IMR-90 (cell line): ENCODE results near the gene HMGCS2. TPM values are rescaled to one million over a fixed set of nuclear protein-coding genes. Genes with fewer than 3 reads are reported as not detected.

Experiments
- ATAC-seq: fragments of 200-7000 bp; cut with Tn5 transposase; 2 replicates; pipeline ENCODE4 v1.9.1; 2020; ENCODE audit warnings: low read depth, mild to moderate bottlenecking, moderate library complexity
- BruUV-seq: library from RNA; stranded (reverse); fragments of 400-500 nt; replicated peaks from 2 replicates; lab custom pipeline; 2021; lab: Mats Ljungman, UMichigan
- CTCF ChIA-PET: fragments of 300-600 bp; formaldehyde crosslinking; extraction: SDS; loops from one replicate; lab custom pipeline; 2021; ENCODE audit warnings: antibody characterized with exemption; lab: Yijun Ruan, JAX
- POLR2A ChIA-PET: fragments of 300-600 bp; sonication (Branson Sonifier 250); formaldehyde crosslinking; loops from one replicate; lab custom pipeline; 2022; ENCODE audit warnings: antibody characterized with exemption; ENCODE audit not compliant: unreplicated experiment; lab: Charles Lee
- DNase-seq: peaks from one replicate; pipeline ENCODE4 v3.0.0; 2013
- H2AFZ ChIP-seq: replicated peaks from 2 replicates; pipeline ENCODE3; 2013; ENCODE audit warnings: low read length, mild to moderate bottlenecking; ENCODE audit not compliant: poor library complexity
- H2AK5ac ChIP-seq: 2 replicates; pipeline ENCODE4 v1.6.1; 2013; ENCODE audit warnings: low read depth, low read length, inconsistent platforms
- H2AK9ac ChIP-seq: replicated peaks from 2 replicates; pipeline ENCODE3; 2013; ENCODE audit warnings: mild to moderate bottlenecking, low read depth, low read length, moderate library complexity; ENCODE audit not compliant: poor library complexity
- H2BK120ac ChIP-seq: 2 replicates; pipeline ENCODE4 v1.6.1; 2013; ENCODE audit warnings: low read depth, low read length, inconsistent platforms
- H2BK15ac ChIP-seq: 3 replicates; pipeline ENCODE4 v1.6.1; 2013; ENCODE audit warnings: low read depth, low read length, inconsistent platforms
- H2BK20ac ChIP-seq: 2 replicates; pipeline ENCODE4 v1.6.1; 2013; ENCODE audit warnings: low read depth, mild to moderate bottlenecking, inconsistent platforms, low read length, moderate library complexity
- H2BK5ac ChIP-seq: 2 replicates; pipeline ENCODE4 v1.6.1; 2013; ENCODE audit warnings: mild to moderate bottlenecking, low read depth, low read length, inconsistent platforms; ENCODE audit not compliant: poor library complexity, severe bottlenecking
- H3K14ac ChIP-seq: replicated peaks from 2 replicates; pipeline ENCODE4 v1.6.1; 2013; ENCODE audit warnings: low read depth, low read length, inconsistent platforms
- H3K18ac ChIP-seq: 2 replicates; pipeline ENCODE4 v1.6.1; 2013; ENCODE audit warnings: low read depth, low read length, control low read depth
- H3K23ac ChIP-seq: 2 replicates; pipeline ENCODE4 v1.6.1; 2013; ENCODE audit warnings: low read depth, low read length, inconsistent platforms
- H3K27ac ChIP-seq: 2 replicates; pipeline ENCODE4 v1.5.1; 2013; ENCODE audit warnings: mild to moderate bottlenecking, control low read depth, low read length; ENCODE audit not compliant: insufficient read depth
- H3K27me3 ChIP-seq: 2 replicates; pipeline ENCODE4 v1.6.1; 2013; ENCODE audit warnings: low read length; ENCODE audit not compliant: control insufficient read depth, insufficient read depth
- H3K36me3 ChIP-seq: 2 replicates; pipeline ENCODE4 v1.6.1; 2013; ENCODE audit warnings: low read length, mixed read lengths; ENCODE audit not compliant: control insufficient read depth, insufficient read depth
- H3K4ac ChIP-seq: 2 replicates; pipeline ENCODE4 v1.6.1; 2013; ENCODE audit warnings: low read depth, low read length, inconsistent platforms
- H3K4me1 ChIP-seq: 2 replicates; pipeline ENCODE4 v1.6.1; 2013; ENCODE audit warnings: low read length, mixed read lengths; ENCODE audit not compliant: control insufficient read depth, insufficient read depth
- H3K4me2 ChIP-seq: 2 replicates; pipeline ENCODE4 v1.6.1; 2013; ENCODE audit warnings: low read depth, mild to moderate bottlenecking, control low read depth, low read length, moderate library complexity
- H3K4me3 ChIP-seq: 2 replicates; pipeline ENCODE4 v1.5.1; 2013; ENCODE audit warnings: low read depth, mild to moderate bottlenecking, control low read depth, low read length, moderate library complexity; ENCODE audit not compliant: insufficient read depth
- H3K56ac ChIP-seq: 2 replicates; pipeline ENCODE4 v1.6.1; 2013; ENCODE audit warnings: low read length, inconsistent platforms; ENCODE audit not compliant: insufficient read depth; ENCODE audit errors: extremely low read depth
- H3K79me1 ChIP-seq, 2 experiments: 2 replicates each; pipeline ENCODE4 v1.6.1; 2013; ENCODE audit warnings: low read length in 2 of 2, inconsistent platforms in 1 of 2, low read depth in 1 of 2
- H3K9ac ChIP-seq: 2 replicates; pipeline ENCODE4 v1.6.1; 2013; ENCODE audit warnings: low read depth, low read length, control low read depth
- H3K9me1 ChIP-seq: 2 replicates; pipeline ENCODE4 v1.6.1; 2013; ENCODE audit warnings: low read length, inconsistent platforms; ENCODE audit not compliant: insufficient read depth
- H3K9me3 ChIP-seq: 2 replicates; pipeline ENCODE4 v1.6.1; 2013; ENCODE audit warnings: low read length; ENCODE audit not compliant: control insufficient read depth, insufficient read depth
- H4K20me1 ChIP-seq: 2 replicates; pipeline ENCODE4 v1.6.1; 2013; ENCODE audit warnings: low read length, inconsistent platforms; ENCODE audit not compliant: insufficient read depth
- H4K5ac ChIP-seq: 2 replicates; pipeline ENCODE4 v1.6.1; 2013; ENCODE audit warnings: mild to moderate bottlenecking, low read depth, low read length, control low read depth
- H4K8ac ChIP-seq, 2 experiments: 2 replicates each; pipeline ENCODE4 v1.6.1; 2013; ENCODE audit warnings: low read depth in 2 of 2, low read length in 2 of 2, control low read depth in 1 of 2, inconsistent platforms in 1 of 2
- H4K91ac ChIP-seq: 2 replicates; pipeline ENCODE4 v1.6.1; 2013; ENCODE audit warnings: low read depth, low read length, inconsistent platforms; ENCODE audit not compliant: insufficient read depth
- NFE2L2 ChIP-seq: fragments of 150-350 bp; IDR thresholded peaks from 2 replicates; pipeline ENCODE4 v1.6.1; 2016; ENCODE audit warnings: low read depth, mild to moderate bottlenecking, low read length
- RCOR1 ChIP-seq: IDR thresholded peaks from 2 replicates; pipeline ENCODE4 v1.6.1; 2012; ENCODE audit warnings: mild to moderate bottlenecking, low read length, improper control_type of control experiment; ENCODE audit not compliant: insufficient replicate concordance
- WGBS, 2 experiments: methylation state at CpG; one replicate each; pipeline versions ENCODE4 v1.1.5 to v1.1.7; 2013; ENCODE audit warnings: missing lambda C conversion rate in 2 of 2; ENCODE audit not compliant: insufficient read length in 1 of 2; ENCODE audit errors: extremely low coverage in 2 of 2; 5-methylcytosine and 5-hydroxymethylcytosine counted together
- dilution Hi-C: fragments of 300-500 bp; cut with HindIII; formaldehyde crosslinking; loops from one replicate; pipeline ENCODE4 v1.14.3; 2018; ENCODE audit warnings: low sequenced_read_pairs; ENCODE audit not compliant: unreplicated experiment
- in situ Hi-C: fragments of 300-500 bp; cut with MboI; formaldehyde crosslinking; loops from 3 replicates; pipeline ENCODE4 v1.14.3; 2019; ENCODE audit warnings: low sequenced_read_pairs, inconsistent platforms, mixed read lengths
- intact Hi-C: fragments of 100-400 bp; cut with micrococcal nuclease; formaldehyde crosslinking; loops from 2 replicates; pipeline ENCODE4 v1.10.0; 2022
- polyA plus RNA-seq, 3 experiments: library from polyadenylated mRNA; depleted of rRNA; stranded (reverse); fragments of >200 nt; gene quantifications; 2 replicates each; pipeline ENCODE4 v1.2.3, GENCODE V29; 2012; ENCODE audit warnings: low replicate concordance in 1 of 3
- total RNA-seq: library from RNA; depleted of rRNA; stranded (reverse); fragments of >200 nt; gene quantifications from 2 replicates; pipeline ENCODE4 v1.2.3, GENCODE V29; 2012

HMGCS2 gene
- total and polyA plus RNA-seq, 2 of the 4 experiments (the other 2 are of a cell fraction): not detected

DNA sequence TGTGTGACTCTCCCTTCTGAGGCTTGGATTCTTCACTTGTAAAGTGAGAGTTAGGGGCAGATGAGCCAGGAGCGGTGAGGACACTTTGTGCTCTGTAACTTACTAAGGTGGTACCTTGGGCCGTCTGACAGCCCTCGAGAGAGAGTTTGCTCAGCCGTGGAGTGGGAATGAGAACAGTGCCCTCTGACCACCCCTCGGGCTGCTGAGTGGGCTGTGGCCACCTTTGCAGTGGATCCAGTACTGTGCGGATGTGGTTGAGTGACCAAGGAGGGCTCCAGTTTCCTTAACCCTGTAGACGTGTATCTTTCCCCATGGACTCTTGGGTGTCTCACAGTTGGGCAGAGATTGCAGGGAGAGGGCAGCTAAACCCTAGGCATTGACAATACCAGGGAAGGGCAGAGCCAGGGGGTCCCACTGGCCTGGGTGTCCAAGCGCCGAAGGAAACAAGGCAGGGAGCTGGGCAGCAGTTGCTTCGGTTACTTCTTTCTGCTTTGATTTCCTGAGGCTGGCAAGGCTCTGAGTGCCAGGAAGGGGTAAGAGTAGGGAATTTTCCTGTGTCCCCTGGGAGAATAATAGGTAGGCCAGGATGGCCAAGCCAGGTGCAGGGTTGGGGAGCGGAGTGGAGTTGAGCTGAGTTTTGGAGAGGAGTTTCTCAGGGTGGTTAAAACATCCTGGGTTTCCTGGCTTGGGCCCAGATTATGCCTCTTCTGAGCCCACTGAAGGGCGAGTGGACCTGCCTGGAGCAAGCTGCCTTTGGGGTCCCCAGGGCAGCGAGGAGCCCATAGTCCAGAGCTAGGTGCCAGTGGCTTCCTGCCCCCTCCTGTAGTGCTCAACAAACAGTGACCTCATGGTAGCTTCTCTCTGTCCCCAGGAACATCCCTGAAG lies 27.6 kb downstream of the HMGCS2 start:
- Histone ChIP-seq H3K4me3 (no peak overlapping the region), H3K36me3 (peaks cover 65% of the 10 kb centered on the region), H3K4me2 (no peak overlapping the region), H3K79me1 (peaks cover 0 to 4% of the 10 kb centered on the region in 2 experiments; a peak in 2 of 4 replicates), H3K56ac (no peak overlapping the region), H4K5ac (no peak overlapping the region), H3K4me1 (peaks cover 7% of the 10 kb centered on the region; the same call in 1 of the 2 replicates), H3K14ac (no peak overlapping the region), H4K91ac (no peak overlapping the region), H3K9ac (no peak overlapping the region), H3K18ac (no peak overlapping the region), H2BK20ac (no peak overlapping the region), H2BK120ac (no peak overlapping the region), H3K27ac (no peak overlapping the region), H3K4ac (no peak overlapping the region), H2AK5ac (no peak overlapping the region), H2BK15ac (no peak overlapping the region), H3K23ac (no peak overlapping the region), H3K9me1 (no peaks in the 10 kb centered on the region; the same call in 1 of the 2 replicates), H2AFZ (no peak overlapping the region), H3K9me3 (no peaks in the 10 kb centered on the region), H2AK9ac (peak overlapping the region; percentile 7), H3K27me3 (no peaks in the 10 kb centered on the region), H2BK5ac (no peak overlapping the region), H4K20me1 (peaks cover 5% of the 10 kb centered on the region; the same call in 1 of the 2 replicates), H4K8ac (no peak overlapping the region)
- ChIA-PET CTCF (interaction anchor here (0.9 kb wide), 1 partner anchor 124 kb away, joined by 3 read pairs; no protein-coding TSS in a partner anchor), POLR2A (no interaction called here)
- intact Hi-C loops: loop anchor here (10.0 kb wide), 1 partner anchor 184 kb away; no protein-coding TSS in a partner anchor
- ATAC-seq (no peak), DNase-seq (no peak)
- no TSS peak for BruUV-seq
- TF ChIP-seq NFE2L2 (no peak), RCOR1 (no peak)
- in situ Hi-C loops: no loop called here
- dilution Hi-C loops: no loop called here
- 98% methylated on average over 7 of the region's 13 CpGs; no CpG with 5 or more reads in 1 of the 2 experiments for WGBS, 2 experiments
